GM19463 (cell line): ENCODE measurements around the gene ZNF3.

Experiments
- ATAC-seq: cut with Tn5 transposase; IDR thresholded peaks from one replicate; pipeline ENCODE4 v1.9.1; 2021; ENCODE audit warnings: mild to moderate bottlenecking, moderate library complexity; ENCODE audit not compliant: unreplicated experiment

The ZNF3 gene

GRCh38 chr7:100109521-100110163, 28.1 kb upstream of the ZNF3 start:
- ATAC-seq = no peak

GRCh38 chr7:100107890-100108289, 26.4 kb upstream of the ZNF3 start:
- ATAC-seq = no peak

DNA sequence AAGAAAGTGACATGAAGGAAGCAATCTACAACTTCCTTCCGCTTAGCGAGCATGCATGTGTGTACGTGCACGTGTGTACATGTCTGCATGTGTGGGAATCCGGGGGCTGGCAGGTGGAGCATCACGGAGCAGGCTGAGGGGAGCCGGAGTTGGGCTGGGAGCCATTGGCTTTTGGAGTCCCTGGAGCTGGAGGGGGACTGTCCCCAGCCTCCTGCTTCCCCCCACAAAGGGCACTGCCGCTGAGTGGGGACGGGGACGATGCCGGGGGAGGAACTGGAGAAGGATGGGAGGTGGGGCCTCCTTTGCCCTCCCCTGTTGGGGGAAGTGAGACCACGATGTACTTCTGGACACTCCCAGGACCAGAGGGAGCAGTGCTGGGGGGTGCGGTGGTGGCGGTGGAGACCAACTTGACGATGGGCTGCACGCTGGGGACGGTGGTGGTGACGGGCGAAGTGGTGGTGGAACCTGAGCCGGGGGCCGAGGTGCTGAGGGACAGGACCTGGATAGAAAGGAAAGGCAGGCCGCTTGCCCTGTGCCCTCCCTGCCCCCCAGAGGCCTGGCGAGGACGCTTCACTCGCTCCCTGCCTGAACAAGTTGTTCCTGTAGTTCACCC, 25.7 kb upstream of the ZNF3 start:
- no peak for ATAC-seq

- ATAC-seq = no peak
Measured at GRCh38 chr7:100106633-100107032, 25.1 kb upstream of the ZNF3 start.

GRCh38 chr7:100105534-100105933, 24.0 kb upstream of the ZNF3 start:
- ATAC-seq = no peak

GRCh38 chr7:100102950-100103840, 21.7 kb upstream of the ZNF3 start:
- ATAC-seq = no peak

DNA sequence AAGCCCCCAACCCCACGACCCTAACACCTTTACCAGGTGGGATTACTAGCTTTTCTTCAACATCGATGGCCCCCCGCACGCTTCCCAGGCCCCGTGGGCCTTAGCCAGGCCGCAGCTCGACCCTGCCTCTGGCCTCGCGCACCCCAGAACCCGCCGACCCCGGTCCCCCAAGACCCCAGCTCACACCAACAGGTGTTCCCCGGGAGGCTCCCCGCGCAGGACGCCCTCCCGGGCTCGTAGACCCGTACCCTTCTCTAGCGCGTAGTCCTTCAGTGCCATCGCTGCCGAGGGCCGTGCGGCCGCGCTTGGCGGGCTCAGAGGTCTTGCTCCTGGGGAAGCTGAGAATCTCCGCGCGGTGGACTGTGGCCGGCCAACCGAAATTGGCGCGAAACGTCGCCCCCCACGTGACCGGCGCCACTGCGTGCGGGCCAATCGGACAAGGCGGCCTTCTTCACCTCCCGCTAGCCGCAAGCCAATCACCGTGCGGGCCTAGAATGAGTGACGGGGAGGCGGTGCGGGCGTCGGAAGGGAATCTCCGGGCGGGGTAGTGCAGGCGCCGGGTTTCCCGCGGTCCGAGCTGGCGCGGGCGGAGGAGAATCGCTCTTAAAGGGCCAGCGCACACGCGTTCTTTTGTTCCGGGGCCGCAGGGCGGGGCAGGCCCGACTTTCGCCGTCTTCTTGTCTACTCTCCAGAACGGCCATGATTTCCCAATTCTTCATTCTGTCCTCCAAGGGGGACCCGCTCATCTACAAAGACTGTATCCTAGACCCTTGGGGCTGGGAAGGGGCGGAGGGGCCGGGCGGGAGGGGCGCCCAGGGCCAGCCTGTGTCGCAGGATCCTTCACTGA, 19.7 kb upstream of the ZNF3 start, which contains the start of the genes AP4M1 and MCM7:
AP4M1 (plus strand) TSS at position 628 of the 847 bp plus-strand sequence; CDS start at position 700, 72 bp downstream.
MCM7 (minus strand) TSS at position 382 of the 847 bp plus-strand sequence; CDS start at position 279, 103 bp downstream.
- ATAC-seq = peak; percentile 88

DNA sequence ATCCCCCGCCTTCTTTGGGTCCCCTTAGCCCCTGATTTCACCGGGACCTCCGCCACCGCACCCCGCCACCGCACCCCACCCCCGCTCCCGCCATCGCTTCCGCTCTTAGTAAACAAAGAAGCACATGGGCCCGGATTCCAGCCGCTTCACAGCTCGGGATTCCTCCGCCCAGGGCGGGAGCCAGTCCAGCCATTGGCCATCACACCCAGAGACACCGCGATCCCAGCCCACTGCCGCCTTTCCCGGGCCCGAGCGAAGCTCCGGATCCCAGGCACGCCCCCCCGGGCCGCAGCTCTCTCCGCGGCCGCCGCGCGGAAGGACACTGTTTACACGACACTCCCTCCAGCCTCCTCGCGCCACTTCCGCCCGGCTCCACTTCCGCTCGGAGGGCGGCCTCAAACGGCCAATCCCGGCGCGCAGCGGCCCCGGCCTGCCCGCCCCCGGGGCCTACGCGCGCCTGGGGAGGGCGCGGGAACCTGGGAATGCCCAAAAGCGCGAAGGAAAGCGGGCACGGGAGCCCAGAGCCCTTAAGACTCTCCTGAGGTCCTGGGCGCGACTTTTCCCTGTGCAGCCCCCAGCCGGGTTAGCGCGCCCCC, 19.0 kb upstream of the ZNF3 start:
- peak; percentile 59 for ATAC-seq

DNA sequence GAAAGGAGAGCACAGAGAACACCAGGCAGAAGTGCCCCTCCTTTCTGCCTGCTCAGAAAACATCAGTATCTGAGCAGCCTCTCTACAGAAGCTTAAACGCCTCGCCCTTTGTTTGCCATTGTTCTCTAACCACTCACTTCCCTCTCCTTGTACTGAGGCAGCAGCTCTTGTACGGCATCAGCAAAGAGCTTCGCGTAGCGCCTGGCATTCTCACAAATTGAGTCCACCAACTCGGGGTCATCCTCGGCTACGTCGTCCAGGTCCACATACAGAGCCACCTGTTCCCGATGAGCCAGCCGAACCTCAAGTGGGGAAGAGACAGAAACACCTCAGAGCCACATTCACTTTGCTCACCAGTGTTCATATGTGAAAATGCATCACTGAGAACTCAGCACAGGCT, 17.9 kb upstream of the ZNF3 start:
- ATAC-seq = no peak

DNA sequence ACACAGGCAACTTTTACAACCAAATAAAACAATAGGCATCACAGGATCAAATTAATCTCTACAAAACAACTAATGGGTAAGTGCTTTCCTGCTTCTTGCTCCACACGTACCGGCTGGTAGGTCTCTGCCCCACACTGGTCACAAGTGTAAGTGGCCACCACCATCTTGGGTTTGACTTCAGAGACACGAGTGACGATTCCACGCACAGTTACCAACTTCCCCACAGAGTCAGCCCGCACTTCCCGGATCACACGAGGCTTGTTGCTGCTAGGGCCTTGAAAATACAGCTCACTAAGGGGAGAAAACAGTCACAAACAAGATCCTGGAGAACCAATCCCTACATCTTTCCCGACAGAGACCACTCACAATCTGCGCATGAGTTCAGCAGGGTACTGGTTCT, 17.4 kb upstream of the ZNF3 start:
- no peak for ATAC-seq

GRCh38 chr7:100095704-100096103, 14.2 kb upstream of the ZNF3 start:
- ATAC-seq = no peak

DNA sequence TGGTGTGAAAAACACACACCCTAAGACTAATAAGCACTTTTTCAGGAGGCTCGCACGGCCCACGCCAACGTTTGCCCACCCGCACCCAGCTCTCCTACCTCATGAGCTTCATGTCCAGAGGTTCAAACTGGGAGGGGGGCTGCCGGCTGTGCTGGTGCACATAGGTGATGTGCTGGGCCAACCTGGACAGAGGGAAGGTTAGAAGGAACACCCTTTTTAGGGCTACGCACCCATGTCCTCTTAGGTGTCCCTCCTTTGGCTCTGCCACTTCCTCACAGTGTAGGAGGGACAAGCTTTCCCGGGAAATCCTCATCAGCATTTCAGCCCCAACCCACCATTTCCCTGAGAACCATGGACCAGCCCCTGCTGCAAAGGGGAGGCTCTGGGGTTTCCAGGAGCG, 13.8 kb upstream of the ZNF3 start:
- no peak for ATAC-seq

DNA sequence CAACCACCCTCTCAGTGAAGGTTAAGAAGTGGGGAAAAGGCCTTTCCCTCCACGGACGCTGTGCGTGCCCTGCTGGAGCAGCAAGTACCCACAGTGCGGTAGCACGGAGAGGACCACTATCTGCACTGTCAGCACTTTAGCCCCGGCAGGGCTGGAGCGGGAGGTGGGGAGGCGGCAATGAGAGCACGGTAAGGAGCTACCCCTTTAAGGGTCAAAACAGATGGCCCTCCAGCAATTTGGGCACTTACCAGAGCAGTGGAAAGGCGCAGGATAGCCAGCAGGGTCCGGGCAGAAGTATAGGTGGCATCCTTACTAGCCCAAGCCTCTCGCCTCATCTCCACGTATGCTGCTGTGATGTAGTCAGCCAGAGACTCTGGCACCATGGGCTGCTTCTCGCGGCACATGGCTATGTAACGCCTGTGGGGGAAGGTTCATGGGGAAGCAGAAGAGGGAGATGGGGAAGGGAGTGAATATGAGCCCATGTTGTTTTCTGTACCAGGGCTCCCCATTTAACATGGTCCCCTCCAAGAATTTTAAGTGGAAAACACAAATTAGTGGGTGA, 12.5 kb upstream of the ZNF3 start:
- no peak for ATAC-seq

DNA sequence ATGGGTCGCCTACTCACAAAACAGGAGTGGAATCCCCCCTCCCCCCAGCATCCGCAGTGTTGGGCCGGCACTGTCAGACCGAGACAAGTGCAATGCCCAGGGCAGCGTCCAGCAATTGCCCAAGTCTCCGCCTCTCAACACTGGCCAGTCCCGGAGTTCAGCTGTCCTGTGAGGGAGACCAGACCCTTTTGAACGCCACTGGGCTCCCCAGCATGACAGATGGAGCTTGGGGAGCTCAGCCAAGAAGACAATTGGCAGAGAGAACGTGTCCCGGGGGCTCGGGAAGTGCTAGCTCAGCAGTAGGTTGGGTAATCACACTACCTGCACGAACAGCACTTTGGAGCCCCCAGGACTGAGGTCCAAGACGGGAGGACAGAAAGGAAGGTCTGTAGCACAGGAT, 12.0 kb upstream of the ZNF3 start:
- no peak for ATAC-seq

GRCh38 chr7:100093054-100093453, 11.5 kb upstream of the ZNF3 start:
- ATAC-seq = no peak

- no peak for ATAC-seq
Measured at GRCh38 chr7:100091411-100092181, 10.1 kb upstream of the ZNF3 start.

GRCh38 chr7:100090527-100091410, 9.2 kb upstream of the ZNF3 start:
- no peak for ATAC-seq

GRCh38 chr7:100089458-100090196, 8.1 kb upstream of the ZNF3 start:
- ATAC-seq = no peak
